ENCODE data around the gene APOL2. TPM values are rescaled to one million over a fixed set of nuclear protein-coding genes. Genes with fewer than 3 reads are reported as not detected.
"Not testable (repeated sequence)": the region's sequence is repeated elsewhere in the genome, so short reads cannot be mapped to it uniquely, and the experiment has no call there.

Gene APOL2
- total RNA-seq, 2 donors from 2014 or later, result 35.9 to 84.9 TPM

- H3K4me1 ChIP-seq (ENCODE audit: control insufficient read depth in 1 of 2, low read depth in 2 of 2), result peaks cover 30 to 49% of the 10 kb centered on the region in 2 donors
- H3K4me3 ChIP-seq, result no peak overlapping the region
- TF ChIP-seq CTCF (IDR thresholded peaks at IDR 0.05), result no peak
- H3K9me3 ChIP-seq, result no peaks in the 10 kb centered on the region
- no peak for DNase-seq (ENCODE audit: low spot score)
- peaks cover 25% of the 10 kb centered on the region for H3K36me3 ChIP-seq
- no peak for ATAC-seq (ENCODE audit: insufficient number of reproducible peaks, low FRiP score, low read depth)
- no peak overlapping the region for H3K27ac ChIP-seq
- no peaks in the 10 kb centered on the region for H3K27me3 ChIP-seq (replicated peaks; ENCODE audit: insufficient read depth)
Measured at GRCh38 chr22:36235585-36235984, 3.7 kb downstream of the APOL2 start.

- DNase-seq (ENCODE audit: low spot score) (no peak), ATAC-seq (ENCODE audit: insufficient number of reproducible peaks, low FRiP score, low read depth) (no peak)
- no peak for TF ChIP-seq CTCF (IDR thresholded peaks at IDR 0.05)
- Histone ChIP-seq H3K9me3 (no peaks in the 10 kb centered on the region), H3K27ac (no peak overlapping the region), H3K4me1 (ENCODE audit: control insufficient read depth in 1 of 2, low read depth in 2 of 2) (peaks cover 30 to 46% of the 10 kb centered on the region in 2 donors), H3K27me3 (replicated peaks; ENCODE audit: insufficient read depth) (no peaks in the 10 kb centered on the region), H3K36me3 (peaks cover 30% of the 10 kb centered on the region), H3K4me3 (no peak overlapping the region)
Measured at GRCh38 chr22:36234919-36235318, 4.4 kb downstream of the APOL2 start.

- peaks cover 31% of the 10 kb centered on the region for H3K36me3 ChIP-seq
- no peaks in the 10 kb centered on the region for H3K27me3 ChIP-seq (replicated peaks; ENCODE audit: insufficient read depth)
- no peak for ATAC-seq (ENCODE audit: insufficient number of reproducible peaks, low FRiP score, low read depth)
- TF ChIP-seq CTCF (IDR thresholded peaks at IDR 0.05), result no peak
- H3K4me3 ChIP-seq, result no peak overlapping the region
- no peaks in the 10 kb centered on the region for H3K9me3 ChIP-seq
- H3K27ac ChIP-seq, result no peak overlapping the region
- H3K4me1 ChIP-seq (ENCODE audit: control insufficient read depth in 1 of 2, low read depth in 2 of 2), result peaks cover 27 to 43% of the 10 kb centered on the region in 2 donors
- no peak for DNase-seq (ENCODE audit: low spot score)
Measured at GRCh38 chr22:36234213-36234612, 5.1 kb downstream of the APOL2 start.

GRCh38 chr22:36233796-36234195, 5.5 kb downstream of the APOL2 start:
- no peak for ATAC-seq (ENCODE audit: insufficient number of reproducible peaks, low FRiP score, low read depth)
- Histone ChIP-seq H3K27me3 (replicated peaks; ENCODE audit: insufficient read depth) (no peaks in the 10 kb centered on the region), H3K4me1 (ENCODE audit: control insufficient read depth in 1 of 2, low read depth in 2 of 2) (peaks cover 27 to 43% of the 10 kb centered on the region in 2 donors), H3K36me3 (peaks cover 34% of the 10 kb centered on the region), H3K9me3 (no peaks in the 10 kb centered on the region), H3K4me3 (no peak overlapping the region), H3K27ac (no peak overlapping the region)
- no peak for DNase-seq (ENCODE audit: low spot score)
- TF ChIP-seq CTCF (IDR thresholded peaks at IDR 0.05), result no peak

- Histone ChIP-seq H3K36me3 (peaks cover 36% of the 10 kb centered on the region), H3K4me3 (no peak overlapping the region), H3K27ac (no peak overlapping the region), H3K9me3 (no peaks in the 10 kb centered on the region), H3K4me1 (ENCODE audit: control insufficient read depth in 1 of 2, low read depth in 2 of 2) (peaks cover 23 to 35% of the 10 kb centered on the region in 2 donors), H3K27me3 (replicated peaks; ENCODE audit: insufficient read depth) (no peaks in the 10 kb centered on the region)
- ATAC-seq (ENCODE audit: insufficient number of reproducible peaks, low FRiP score, low read depth), result no peak
- no peak for DNase-seq (ENCODE audit: low spot score)
- no peak for TF ChIP-seq CTCF (IDR thresholded peaks at IDR 0.05)
Measured at GRCh38 chr22:36232715-36233401, 6.5 kb downstream of the APOL2 start.

GRCh38 chr22:36231051-36231450, 8.3 kb downstream of the APOL2 start:
- not testable (repeated sequence) for H3K4me3 ChIP-seq; ATAC-seq (ENCODE audit: insufficient number of reproducible peaks, low FRiP score, low read depth); H3K27me3 ChIP-seq (replicated peaks; ENCODE audit: insufficient read depth); DNase-seq (ENCODE audit: low spot score); H3K9me3 ChIP-seq; H3K27ac ChIP-seq
- peaks cover 8 to 17% of the 10 kb centered on the region in 2 donors for H3K4me1 ChIP-seq (ENCODE audit: control insufficient read depth in 1 of 2, low read depth in 2 of 2)
- peaks cover 39% of the 10 kb centered on the region for H3K36me3 ChIP-seq

GRCh38 chr22:36229649-36230048, 9.7 kb downstream of the APOL2 start:
- H3K4me1 ChIP-seq (ENCODE audit: control insufficient read depth in 1 of 2, low read depth in 2 of 2); DNase-seq (ENCODE audit: low spot score): not testable (repeated sequence)
- H3K36me3 ChIP-seq, result peaks cover 39% of the 10 kb centered on the region

More at GRCh38 chr22:36229649-36230048, 9.7 kb downstream of the APOL2 start:
- H3K9me3 ChIP-seq; ATAC-seq (ENCODE audit: insufficient number of reproducible peaks, low FRiP score, low read depth); H3K4me3 ChIP-seq; H3K27ac ChIP-seq; H3K27me3 ChIP-seq (replicated peaks; ENCODE audit: insufficient read depth): not testable (repeated sequence)
